ENCODE data around the gene DAGLA. TPM values are rescaled to one million over a fixed set of nuclear protein-coding genes. Genes with fewer than 3 reads are reported as not detected.

The DAGLA gene
- total and polyA plus RNA-seq, 2 of the 13 experiments (the other 11 are each of a cell fraction or from before 2014, with no cell fraction given) = 2.6 to 3.9 TPM

GRCh38 chr11:61652135-61652534 is 28.1 kb upstream of the DAGLA start (continued):
- TF ChIP-seq, protein P1, sequence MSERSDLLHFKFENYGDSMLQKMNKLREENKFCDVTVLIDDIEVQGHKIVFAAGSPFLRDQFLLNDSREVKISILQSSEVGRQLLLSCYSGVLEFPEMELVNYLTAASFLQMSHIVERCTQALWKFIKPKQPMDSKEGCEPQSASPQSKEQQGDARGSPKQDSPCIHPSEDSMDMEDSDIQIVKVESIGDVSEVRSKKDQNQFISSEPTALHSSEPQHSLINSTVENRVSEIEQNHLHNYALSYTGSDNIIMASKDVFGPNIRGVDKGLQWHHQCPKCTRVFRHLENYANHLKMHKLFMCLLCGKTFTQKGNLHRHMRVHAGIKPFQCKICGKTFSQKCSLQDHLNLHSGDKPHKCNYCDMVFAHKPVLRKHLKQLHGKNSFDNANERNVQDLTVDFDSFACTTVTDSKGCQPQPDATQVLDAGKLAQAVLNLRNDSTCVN (CRISPR knock-in tag; IDR thresholded peaks at IDR 0.05; ENCODE audit: borderline replicate concordance) = no peak
- TF ChIP-seq TEAD3 (CRISPR knock-in tag; optimal IDR thresholded peaks at IDR 0.05; ENCODE audit: borderline replicate concordance) (no peak), SNAPC2 (CRISPR knock-in tag; IDR thresholded peaks at IDR 0.05) (no peak), ZMYM2 (CRISPR knock-in tag; IDR thresholded peaks at IDR 0.05) (no peak), MXD4 (CRISPR knock-in tag; IDR thresholded peaks at IDR 0.05) (no peak), KAT8 (CRISPR knock-in tag; IDR thresholded peaks at IDR 0.05) (no peak), POGZ (CRISPR knock-in tag; IDR thresholded peaks at IDR 0.05) (no peak), TEF (CRISPR knock-in tag; IDR thresholded peaks at IDR 0.05) (no peak), KDM5A (IDR thresholded peaks at IDR 0.05; ENCODE audit: borderline replicate concordance, low read length) (no peak)
- TF ChIP-seq, protein P2, sequence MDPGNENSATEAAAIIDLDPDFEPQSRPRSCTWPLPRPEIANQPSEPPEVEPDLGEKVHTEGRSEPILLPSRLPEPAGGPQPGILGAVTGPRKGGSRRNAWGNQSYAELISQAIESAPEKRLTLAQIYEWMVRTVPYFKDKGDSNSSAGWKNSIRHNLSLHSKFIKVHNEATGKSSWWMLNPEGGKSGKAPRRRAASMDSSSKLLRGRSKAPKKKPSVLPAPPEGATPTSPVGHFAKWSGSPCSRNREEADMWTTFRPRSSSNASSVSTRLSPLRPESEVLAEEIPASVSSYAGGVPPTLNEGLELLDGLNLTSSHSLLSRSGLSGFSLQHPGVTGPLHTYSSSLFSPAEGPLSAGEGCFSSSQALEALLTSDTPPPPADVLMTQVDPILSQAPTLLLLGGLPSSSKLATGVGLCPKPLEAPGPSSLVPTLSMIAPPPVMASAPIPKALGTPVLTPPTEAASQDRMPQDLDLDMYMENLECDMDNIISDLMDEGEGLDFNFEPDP (CRISPR knock-in tag; conservative IDR thresholded peaks at IDR 0.05) = no peak

DNA sequence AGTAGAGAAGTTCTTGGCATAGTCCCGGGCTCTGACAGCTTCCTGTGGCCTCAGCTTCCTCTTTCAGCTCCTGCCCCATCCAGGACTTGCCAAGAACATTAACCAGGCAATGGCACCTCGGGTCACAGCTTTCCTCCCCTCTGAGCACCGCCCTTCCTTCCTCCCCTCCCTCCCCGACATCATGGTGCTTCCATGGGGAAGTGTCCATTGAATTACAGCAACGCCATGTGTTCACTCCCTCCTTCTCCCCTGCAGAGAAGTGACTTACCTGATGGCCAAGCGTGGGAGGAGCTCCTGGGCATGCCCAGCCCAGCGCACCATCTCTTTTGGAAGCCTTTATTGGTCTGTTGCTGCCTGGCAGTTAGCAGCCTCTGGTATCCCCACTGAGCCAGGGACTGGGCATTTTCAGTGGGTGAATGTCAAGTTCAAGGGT is 25.8 kb upstream of the DAGLA start:
- in situ Hi-C loops (cut with HindIII; ENCODE audit: extremely low pct_ligation_motif_present, low pct_unique_long_range_greater_than_20kb) (no loop called here), intact Hi-C loops (cut with micrococcal nuclease; ENCODE audit: unreplicated experiment) (no loop called here)
- H3K27me3 ChIP-seq (ENCODE audit: control insufficient read depth in 1 of 2, insufficient read depth in 2 of 2, low read length in 2 of 2) = peaks cover 0 to 5% of the 10 kb centered on the region in 2 experiments; a peak in 1 of 5 replicates
- POLR2A ChIA-PET = interaction anchor here (0.6 to 1.4 kb wide), 3 partner anchors 8 to 14 kb away, joined by 3 read pairs; no protein-coding TSS in a partner anchor
- no TSS peak for BruUV-seq (replicated peaks)
- no peak overlapping the region for H3K4me3 ChIP-seq (replicated peaks in 1 of 3; ENCODE audit: insufficient read depth in 1 of 3, low read depth in 2 of 3, low read length in 3 of 3)
- no peak; the same call in 2 of the 3 replicates for ATAC-seq
- H3K9me3 ChIP-seq (ENCODE audit: low read length) = no peaks in the 10 kb centered on the region
- H3K36me3 ChIP-seq (replicated peaks in 1 of 2; ENCODE audit: control insufficient read depth in 1 of 2, insufficient read depth in 2 of 2, low read length in 2 of 2) = no peaks in the 10 kb centered on the region
- H4K20me1 ChIP-seq (ENCODE audit: insufficient read depth, low read length) = no peaks in the 10 kb centered on the region
- 32% methylated on average over 7 of the region's 7 CpGs for WGBS (ENCODE audit: low lambda C conversion rate)
- no peak overlapping the region for H3K4me2 ChIP-seq (ENCODE audit: low read depth, low read length)
- no peak for FAIRE-seq
- no peak overlapping the region for H3K27ac ChIP-seq (ENCODE audit: extremely low read length, insufficient read depth, low read length)
- peaks cover 54% of the 10 kb centered on the region for H3K4me1 ChIP-seq (ENCODE audit: insufficient read depth, low read length)
- H2AFZ ChIP-seq (ENCODE audit: low read length) = no peak overlapping the region
- no peak overlapping the region for H3K9ac ChIP-seq (ENCODE audit: insufficient read depth, low read depth, low read length)
- no peaks in the 10 kb centered on the region for H3K79me2 ChIP-seq (ENCODE audit: insufficient read depth, low read length)
- no peak for DNase-seq (ENCODE audit: low spot score)
- CTCF ChIA-PET (ENCODE audit: low intra/inter-chr PET ratio, low total read pairs) = no interaction called here
- TF ChIP-seq CBFB (CRISPR knock-in tag; IDR thresholded peaks at IDR 0.05) (no peak), HMGA1 (CRISPR knock-in tag; conservative IDR thresholded peaks at IDR 0.05) (no peak), GPBP1L1 (CRISPR knock-in tag; IDR thresholded peaks at IDR 0.05) (no peak), CC2D1A (CRISPR knock-in tag; IDR thresholded peaks at IDR 0.05) (no peak), ZNF20 (CRISPR knock-in tag; IDR thresholded peaks at IDR 0.05) (no peak), SMC3 (IDR thresholded peaks at IDR 0.05; ENCODE audit: low read length) (no peak), ZNF207 (IDR thresholded peaks at IDR 0.05; ENCODE audit: borderline replicate concordance) (no peak), CBX1 (IDR thresholded peaks at IDR 0.05; ENCODE audit: low read depth) (no peak), AKAP8 (CRISPR knock-in tag; IDR thresholded peaks at IDR 0.05) (no peak), PLRG1 (conservative IDR thresholded peaks at IDR 0.05) (no peak), PHF5A (CRISPR knock-in tag; IDR thresholded peaks at IDR 0.05; ENCODE audit: low read depth, unreplicated experiment) (no peak)
